Fibroblast of lung (primary cell): ENCODE results near the gene MAPK6. TPM values are rescaled to one million over a fixed set of nuclear protein-coding genes. Genes with fewer than 3 reads are reported as not detected.

ENCODE experiments used
- DNase-seq, 2 donors: peaks; one replicate each; pipeline versions ENCODE4 v3.0.0 to v3.0.0-alpha.2; 2010; ENCODE audit warnings: low read depth in 2 of 2
- H2AFZ ChIP-seq: 2 replicates; pipeline ENCODE4 v1.5.1; 2012; ENCODE audit warnings: low read length, control low read depth, inconsistent platforms
- H3K27ac ChIP-seq: 2 replicates; pipeline ENCODE4 v1.5.1; 2011; ENCODE audit warnings: low read length, control low read depth; ENCODE audit not compliant: insufficient read depth
- H3K27me3 ChIP-seq: 2 replicates; pipeline ENCODE4 v1.5.1; 2011; ENCODE audit warnings: mild to moderate bottlenecking, low read length; ENCODE audit not compliant: control insufficient read depth, insufficient read depth
- H3K36me3 ChIP-seq: 2 replicates; pipeline ENCODE4 v1.5.1; 2011; ENCODE audit warnings: low read length; ENCODE audit not compliant: control insufficient read depth, insufficient read depth
- H3K4me1 ChIP-seq: 2 replicates; pipeline ENCODE4 v1.5.1; 2011; ENCODE audit warnings: low read length; ENCODE audit not compliant: control insufficient read depth, insufficient read depth; ENCODE audit errors: extremely low read depth
- H3K4me2 ChIP-seq: 2 replicates; pipeline ENCODE4 v1.5.1; 2011; ENCODE audit warnings: low read length, control low read depth; ENCODE audit not compliant: insufficient read depth; ENCODE audit errors: extremely low read depth
- H3K4me3 ChIP-seq, 4 experiments: fragments of 200-600 bp in 1 of 4; sonication (generic) in 1 of 4; replicated peaks in 1 of 4; 2 replicates each; pipeline ENCODE4 v1.5.1; 2011 to 2016; ENCODE audit warnings: low read length in 4 of 4, low read depth in 3 of 4, mild to moderate bottlenecking in 3 of 4, control low read depth in 2 of 4, inconsistent platforms in 1 of 4, mixed read lengths in 1 of 4; ENCODE audit not compliant: insufficient read depth in 1 of 4; ENCODE audit errors: control extremely low read depth in 1 of 4
- H3K79me2 ChIP-seq: 2 replicates; pipeline ENCODE4 v1.5.1; 2012; ENCODE audit warnings: mild to moderate bottlenecking, low read length, inconsistent platforms; ENCODE audit not compliant: control insufficient read depth, insufficient read depth
- H3K9ac ChIP-seq: 2 replicates; pipeline ENCODE4 v1.5.1; 2011; ENCODE audit warnings: mild to moderate bottlenecking, low read length, control low read depth; ENCODE audit not compliant: insufficient read depth
- H3K9me3 ChIP-seq: 2 replicates; pipeline ENCODE4 v1.5.1; 2012; ENCODE audit warnings: low read depth, low read length; ENCODE audit not compliant: control insufficient read depth, insufficient read depth
- H4K20me1 ChIP-seq: 2 replicates; pipeline ENCODE4 v1.5.1; 2011; ENCODE audit warnings: low read length; ENCODE audit not compliant: control insufficient read depth, insufficient read depth; ENCODE audit errors: extremely low read depth
- EZH2 ChIP-seq: IDR thresholded peaks from 2 replicates; pipeline ENCODE4 v1.5.1; 2012; ENCODE audit warnings: low read length, control low read depth, mild to moderate bottlenecking; ENCODE audit errors: missing control alignments
- polyA plus RNA-seq, 2 donors: library from polyadenylated mRNA; depleted of rRNA in 1 of 2; stranded (reverse) in 1 of 2; unstranded in 1 of 2; fragments of >200 nt; gene quantifications; 2 replicates each; pipeline ENCODE4 v1.2.1, GENCODE V29; 2011 to 2012; ENCODE audit warnings: missing spikeins in 1 of 2
- total RNA-seq: library from RNA; depleted of rRNA; stranded (reverse); fragments of >200 nt; gene quantifications from 2 replicates; pipeline ENCODE4 v1.2.1, GENCODE V29; 2014
- TF ChIP-seq, protein P1 (sequence below), 2 donors: IDR thresholded peaks in 1 of 2; conservative IDR thresholded peaks in 1 of 2; 1 replicate in 1 of 2; 2 replicates in 1 of 2; pipeline ENCODE4 v1.5.1; 2011 to 2012; ENCODE audit warnings: low read length in 2 of 2, control low read depth in 1 of 2, inconsistent platforms in 1 of 2, low read depth in 1 of 2, mild to moderate bottlenecking in 1 of 2

The MAPK6 gene
- total and polyA plus RNA-seq, 2 donors (not counting 1 experiment from before 2014, with no cell fraction given), result 45.5 to 62.1 TPM

DNA sequence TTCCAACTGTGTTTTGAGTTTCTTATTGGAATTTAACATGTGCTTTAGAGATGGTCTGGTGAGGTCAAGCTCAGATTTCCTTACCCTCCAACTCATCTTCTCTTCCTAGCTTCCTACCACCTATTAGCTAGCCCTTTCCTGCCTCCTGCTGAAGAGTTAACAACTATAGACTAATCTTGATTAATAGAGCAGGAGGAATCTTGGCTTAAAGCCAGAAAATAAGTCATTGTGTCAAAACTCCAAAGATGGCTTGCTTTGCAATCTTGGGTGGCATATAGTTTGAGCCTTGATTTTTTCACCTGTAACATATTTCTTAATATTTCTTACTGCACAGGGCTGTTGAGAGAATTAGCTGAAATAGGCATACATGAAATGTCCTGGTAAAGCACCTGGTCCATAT, 66.3 kb downstream of the MAPK6 start:
- peak in 1 of 2 donors; percentile 23 for DNase-seq
- no peak overlapping the region for H3K4me3 ChIP-seq
- H3K4me1 ChIP-seq, result no peaks in the 10 kb centered on the region
- no peaks in the 10 kb centered on the region for H3K36me3 ChIP-seq
- H3K9ac ChIP-seq, result no peak overlapping the region
- no peaks in the 10 kb centered on the region for H3K79me2 ChIP-seq
- TF ChIP-seq, protein P1, sequence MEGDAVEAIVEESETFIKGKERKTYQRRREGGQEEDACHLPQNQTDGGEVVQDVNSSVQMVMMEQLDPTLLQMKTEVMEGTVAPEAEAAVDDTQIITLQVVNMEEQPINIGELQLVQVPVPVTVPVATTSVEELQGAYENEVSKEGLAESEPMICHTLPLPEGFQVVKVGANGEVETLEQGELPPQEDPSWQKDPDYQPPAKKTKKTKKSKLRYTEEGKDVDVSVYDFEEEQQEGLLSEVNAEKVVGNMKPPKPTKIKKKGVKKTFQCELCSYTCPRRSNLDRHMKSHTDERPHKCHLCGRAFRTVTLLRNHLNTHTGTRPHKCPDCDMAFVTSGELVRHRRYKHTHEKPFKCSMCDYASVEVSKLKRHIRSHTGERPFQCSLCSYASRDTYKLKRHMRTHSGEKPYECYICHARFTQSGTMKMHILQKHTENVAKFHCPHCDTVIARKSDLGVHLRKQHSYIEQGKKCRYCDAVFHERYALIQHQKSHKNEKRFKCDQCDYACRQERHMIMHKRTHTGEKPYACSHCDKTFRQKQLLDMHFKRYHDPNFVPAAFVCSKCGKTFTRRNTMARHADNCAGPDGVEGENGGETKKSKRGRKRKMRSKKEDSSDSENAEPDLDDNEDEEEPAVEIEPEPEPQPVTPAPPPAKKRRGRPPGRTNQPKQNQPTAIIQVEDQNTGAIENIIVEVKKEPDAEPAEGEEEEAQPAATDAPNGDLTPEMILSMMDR (conservative IDR thresholded peaks at IDR 0.05 in 1 of 2, IDR thresholded peaks at IDR 0.05 in 1 of 2; ENCODE audit: low read depth in 1 of 2, low read length in 2 of 2), result no peak
- no peak for TF ChIP-seq EZH2
- H3K27ac ChIP-seq, result no peak overlapping the region
- H3K9me3 ChIP-seq, result no peaks in the 10 kb centered on the region
- no peaks in the 10 kb centered on the region for H4K20me1 ChIP-seq
- no peaks in the 10 kb centered on the region for H3K27me3 ChIP-seq
- no peak overlapping the region for H3K4me2 ChIP-seq
- H2AFZ ChIP-seq, result no peak overlapping the region

DNA sequence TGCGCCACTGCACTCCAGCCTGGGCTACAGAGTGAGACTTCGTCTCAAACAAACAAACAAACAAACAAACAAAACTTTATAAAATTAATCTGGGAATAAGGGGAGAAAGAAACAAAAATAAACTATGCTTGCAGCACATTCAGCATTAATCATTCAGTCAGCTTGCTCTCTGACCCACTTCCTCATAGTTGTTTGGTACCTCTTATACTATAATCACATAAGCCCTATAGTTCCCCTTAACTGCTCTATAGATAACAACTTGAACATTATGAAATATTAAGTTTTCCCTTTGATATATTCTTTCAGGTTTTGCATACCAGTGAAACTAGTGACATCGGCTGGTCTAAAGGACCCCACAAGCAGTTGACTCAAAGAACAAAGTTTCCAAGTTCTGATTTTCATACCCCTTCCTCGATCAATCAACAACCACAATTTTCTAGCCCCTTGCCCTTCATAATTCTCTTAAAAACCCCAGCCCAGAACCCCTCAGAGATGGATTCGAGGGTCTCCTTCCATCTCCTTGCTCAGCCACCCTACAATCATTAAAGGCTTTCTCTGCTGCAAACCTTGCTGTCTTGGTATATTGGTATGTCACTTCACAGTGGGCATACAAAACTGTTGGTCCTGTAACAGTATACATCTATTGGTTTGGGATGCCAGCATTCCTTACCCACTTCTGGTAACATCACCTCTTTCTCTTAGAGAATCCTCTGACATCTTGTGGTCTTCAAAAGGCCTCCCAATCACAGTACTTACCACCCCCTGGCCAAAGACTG, 67.2 kb downstream of the MAPK6 start:
- no peaks in the 10 kb centered on the region for H3K4me1 ChIP-seq
- no peak overlapping the region for H3K9ac ChIP-seq
- DNase-seq, result no peak
- H4K20me1 ChIP-seq, result no peaks in the 10 kb centered on the region
- H3K9me3 ChIP-seq, result no peaks in the 10 kb centered on the region
- H3K79me2 ChIP-seq, result no peaks in the 10 kb centered on the region
- H2AFZ ChIP-seq, result no peak overlapping the region
- no peak overlapping the region for H3K27ac ChIP-seq
- no peaks in the 10 kb centered on the region for H3K27me3 ChIP-seq
- H3K4me2 ChIP-seq, result no peak overlapping the region
- TF ChIP-seq, protein P1 (conservative IDR thresholded peaks at IDR 0.05 in 1 of 2, IDR thresholded peaks at IDR 0.05 in 1 of 2; ENCODE audit: low read depth in 1 of 2, low read length in 2 of 2), result no peak
- TF ChIP-seq EZH2, result no peak
- H3K4me3 ChIP-seq, result no peak overlapping the region
- no peaks in the 10 kb centered on the region for H3K36me3 ChIP-seq

DNA sequence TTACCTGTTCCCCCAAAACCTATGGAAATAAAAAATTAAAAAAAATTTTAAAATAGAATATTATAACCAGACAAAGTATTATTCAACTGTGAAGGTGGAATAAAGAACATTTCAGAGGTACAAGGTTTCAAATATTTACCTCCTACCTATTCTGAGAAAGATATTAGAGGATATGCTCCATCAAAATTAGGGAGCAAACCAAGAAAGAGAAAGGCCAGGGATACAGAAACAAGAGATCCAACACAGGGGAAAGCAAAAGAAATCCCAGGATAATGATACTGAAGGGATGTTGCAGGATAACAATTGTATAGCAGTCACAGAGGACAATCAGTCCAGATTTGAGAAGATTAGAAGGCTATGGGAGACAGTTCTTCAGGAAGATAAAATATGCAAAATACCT, 71.2 kb downstream of the MAPK6 start:
- no peak overlapping the region for H3K27ac ChIP-seq
- no peak for DNase-seq
- H2AFZ ChIP-seq, result no peak overlapping the region
- H3K9me3 ChIP-seq, result no peaks in the 10 kb centered on the region
- H3K79me2 ChIP-seq, result no peaks in the 10 kb centered on the region
- H3K4me2 ChIP-seq, result no peak overlapping the region
- H4K20me1 ChIP-seq, result no peaks in the 10 kb centered on the region
- no peak overlapping the region for H3K9ac ChIP-seq
- H3K4me3 ChIP-seq, result no peak overlapping the region
- H3K4me1 ChIP-seq, result peaks cover 20% of the 10 kb centered on the region
- no peaks in the 10 kb centered on the region for H3K27me3 ChIP-seq
- no peaks in the 10 kb centered on the region for H3K36me3 ChIP-seq
- TF ChIP-seq, protein P1 (conservative IDR thresholded peaks at IDR 0.05 in 1 of 2, IDR thresholded peaks at IDR 0.05 in 1 of 2; ENCODE audit: low read depth in 1 of 2, low read length in 2 of 2), result no peak
- TF ChIP-seq EZH2, result no peak
